Measurements from ENCODE around the gene KIF1A.

DNA sequence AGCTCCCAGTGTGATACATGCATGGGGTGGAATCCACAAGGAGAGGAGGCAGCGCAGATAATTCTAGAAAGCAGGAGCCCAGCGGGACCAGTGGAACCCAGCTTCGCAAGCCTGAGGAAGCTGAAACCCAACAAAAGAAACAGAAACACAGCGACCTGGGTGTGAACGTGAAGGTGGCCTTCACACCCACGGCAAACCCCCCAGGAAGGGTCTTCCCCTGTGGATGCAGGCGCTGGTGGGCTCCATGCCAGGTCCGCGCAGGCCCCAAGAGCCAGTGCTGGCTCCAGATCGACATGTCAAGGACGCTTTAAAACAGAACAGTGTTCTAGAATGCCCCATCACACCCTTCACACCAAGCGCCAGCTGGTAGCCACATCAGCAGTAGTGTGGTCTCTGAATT is 22.1 kb downstream of the KIF1A start:
- TF ChIP-seq NFYB (CRISPR knock-in tag; IDR thresholded peaks at IDR 0.05) (no peak), HOXA5 (CRISPR knock-in tag; IDR thresholded peaks at IDR 0.05) (no peak), POLR2AphosphoS5 (IDR thresholded peaks at IDR 0.05; ENCODE audit: low read depth, low read length) (no peak), CREBL2 (CRISPR knock-in tag; IDR thresholded peaks at IDR 0.05; ENCODE audit: borderline replicate concordance) (no peak), MXI1 (IDR thresholded peaks at IDR 0.05; ENCODE audit: borderline replicate concordance, low read depth, low read length) (no peak), ZNF550 (CRISPR knock-in tag; IDR thresholded peaks at IDR 0.05; ENCODE audit: borderline replicate concordance) (no peak), POLR2A (IDR thresholded peaks at IDR 0.05; ENCODE audit: insufficient read depth in 1 of 2, low read depth in 2 of 2, low read length in 2 of 2) (no peak), TAF1 (CRISPR knock-in tag; IDR thresholded peaks at IDR 0.05) (no peak), BCLAF1 (IDR thresholded peaks at IDR 0.05) (no peak), SETDB1 (CRISPR knock-in tag; IDR thresholded peaks at IDR 0.05; ENCODE audit: borderline replicate concordance) (no peak), ZNF121 (CRISPR knock-in tag; IDR thresholded peaks at IDR 0.05) (no peak)
- TF ChIP-seq, protein P1, sequence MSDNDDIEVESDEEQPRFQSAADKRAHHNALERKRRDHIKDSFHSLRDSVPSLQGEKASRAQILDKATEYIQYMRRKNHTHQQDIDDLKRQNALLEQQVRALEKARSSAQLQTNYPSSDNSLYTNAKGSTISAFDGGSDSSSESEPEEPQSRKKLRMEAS (IDR thresholded peaks at IDR 0.05): no peak
- TF ChIP-seq, protein P2, sequence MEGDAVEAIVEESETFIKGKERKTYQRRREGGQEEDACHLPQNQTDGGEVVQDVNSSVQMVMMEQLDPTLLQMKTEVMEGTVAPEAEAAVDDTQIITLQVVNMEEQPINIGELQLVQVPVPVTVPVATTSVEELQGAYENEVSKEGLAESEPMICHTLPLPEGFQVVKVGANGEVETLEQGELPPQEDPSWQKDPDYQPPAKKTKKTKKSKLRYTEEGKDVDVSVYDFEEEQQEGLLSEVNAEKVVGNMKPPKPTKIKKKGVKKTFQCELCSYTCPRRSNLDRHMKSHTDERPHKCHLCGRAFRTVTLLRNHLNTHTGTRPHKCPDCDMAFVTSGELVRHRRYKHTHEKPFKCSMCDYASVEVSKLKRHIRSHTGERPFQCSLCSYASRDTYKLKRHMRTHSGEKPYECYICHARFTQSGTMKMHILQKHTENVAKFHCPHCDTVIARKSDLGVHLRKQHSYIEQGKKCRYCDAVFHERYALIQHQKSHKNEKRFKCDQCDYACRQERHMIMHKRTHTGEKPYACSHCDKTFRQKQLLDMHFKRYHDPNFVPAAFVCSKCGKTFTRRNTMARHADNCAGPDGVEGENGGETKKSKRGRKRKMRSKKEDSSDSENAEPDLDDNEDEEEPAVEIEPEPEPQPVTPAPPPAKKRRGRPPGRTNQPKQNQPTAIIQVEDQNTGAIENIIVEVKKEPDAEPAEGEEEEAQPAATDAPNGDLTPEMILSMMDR (CRISPR knock-in tag; IDR thresholded peaks at IDR 0.05): no peak
